Testis (tissue), 3 donors: ENCODE measurements around the gene HMX1. TPM values are rescaled to one million over a fixed set of nuclear protein-coding genes. Genes with fewer than 3 reads are reported as not detected.
A peak's percentile ranks its signal among the peaks of the same experiment; 100 is the strongest.

Experiments used
- DNase-seq: peaks from one replicate; pipeline ENCODE4 v3.0.0-alpha.2; 2019
- H3K27ac ChIP-seq, 2 donors: fragments of 200-600 bp; sonication (generic); one replicate each; pipeline ENCODE4 v1.5.1; 2019
- H3K27me3 ChIP-seq: fragments of 200-600 bp; sonication (generic); one replicate; pipeline ENCODE4 v1.5.1; 2019
- H3K36me3 ChIP-seq: fragments of 200-600 bp; sonication (generic); one replicate; pipeline ENCODE4 v1.5.1; 2017; ENCODE audit warnings: low read depth; ENCODE audit errors: missing control alignments
- H3K4me1 ChIP-seq: fragments of 200-600 bp; sonication (generic); one replicate; pipeline ENCODE4 v1.5.1; 2019
- H3K4me3 ChIP-seq, 2 donors: fragments of 200-600 bp; sonication (generic); one replicate each; pipeline ENCODE4 v1.5.1; 2017 to 2019
- H3K9me3 ChIP-seq: fragments of 200-600 bp; sonication (generic); one replicate; pipeline ENCODE4 v1.5.1; 2017
- CTCF ChIP-seq, 3 experiments: fragments of 450-650 bp in 2 of 3; fragments of 200-600 bp in 1 of 3; sonication (generic) in 1 of 3; IDR thresholded peaks; one replicate each; pipeline ENCODE4 v1.5.1; 2016 to 2019; ENCODE audit warnings: antibody characterized with exemption in 3 of 3, mild to moderate bottlenecking in 2 of 3, moderate library complexity in 1 of 3
- POLR2A ChIP-seq: fragments of 450-650 bp; IDR thresholded peaks from one replicate; pipeline ENCODE4 v1.6.1; 2017; ENCODE audit warnings: antibody characterized with exemption, mild to moderate bottlenecking, moderate library complexity
- WGBS, 2 donors: methylation state at CpG; one replicate each; pipeline ENCODE4 v1.1.5; 2018; 5-methylcytosine and 5-hydroxymethylcytosine counted together
- intact Hi-C: fragments of 100-400 bp; cut with DNase I; formaldehyde crosslinking; loops from one replicate; pipeline ENCODE4 v1.15.1; 2023; ENCODE audit warnings: low total_unique reads
- polyA plus RNA-seq: library from polyadenylated mRNA; stranded (reverse); fragments of 350-450 nt; fragmentation: Illumina TruSeq; extraction: RNeasy Lipid Tissue Mini Kit (QIAGEN cat#74804); gene quantifications from one replicate; pipeline ENCODE4 v1.2.3, GENCODE V29; 2014; ENCODE audit warnings: low read depth, low replicate concordance; ENCODE audit not compliant: insufficient read depth
- total RNA-seq, 2 donors: library from RNA; depleted of rRNA; stranded (reverse); fragments of >200 nt; gene quantifications; one replicate each; pipeline ENCODE4 v1.2.3, GENCODE V29; 2016

The HMX1 gene
- total and polyA plus RNA-seq, 3 donors from 2014 or later, result 0.65 to 7.3 (median 4.2) TPM

GRCh38 chr4:8866828-8867623, 4.6 kb downstream of the HMX1 start:
- WGBS, 2 donors, result 3 to 4% methylated on average over 19 to 40 of the region's 42 CpGs
- no peaks in the 10 kb centered on the region for H3K27me3 ChIP-seq

GRCh38 chr4:8866421-8866820, 5.2 kb downstream of the HMX1 start:
- Histone ChIP-seq H3K4me3 (no peak overlapping the region), H3K27ac (no peak overlapping the region), H3K9me3 (no peaks in the 10 kb centered on the region), H3K36me3 (no peaks in the 10 kb centered on the region), H3K27me3 (no peaks in the 10 kb centered on the region), H3K4me1 (no peaks in the 10 kb centered on the region)
- DNase-seq, result no peak
- intact Hi-C loops, result no loop called here
- WGBS, 2 donors, result 20 to 29% methylated on average over 1 to 12 of the region's 12 CpGs
- no peak for TF ChIP-seq CTCF (IDR thresholded peaks at IDR 0.05)
- no peak for TF ChIP-seq POLR2A

More at GRCh38 chr4:8866828-8867623, 4.6 kb downstream of the HMX1 start:
- Histone ChIP-seq H3K36me3 (no peaks in the 10 kb centered on the region), H3K4me1 (no peaks in the 10 kb centered on the region), H3K27ac (no peak overlapping the region), H3K4me3 (peak overlapping the region in 1 of 2 donors; percentile 31), H3K9me3 (no peaks in the 10 kb centered on the region)
- no peak for DNase-seq
- intact Hi-C loops, result no loop called here
- TF ChIP-seq POLR2A, result no peak
- no peak for TF ChIP-seq CTCF (IDR thresholded peaks at IDR 0.05)

GRCh38 chr4:8865681-8866310, 5.8 kb downstream of the HMX1 start:
- Histone ChIP-seq H3K27me3 (no peaks in the 10 kb centered on the region), H3K27ac (no peak overlapping the region), H3K4me1 (no peaks in the 10 kb centered on the region), H3K9me3 (no peaks in the 10 kb centered on the region), H3K4me3 (no peak overlapping the region), H3K36me3 (no peaks in the 10 kb centered on the region)
- 47 to 61% methylated on average over 11 to 18 of the region's 18 CpGs for WGBS, 2 donors
- intact Hi-C loops, result no loop called here
- no peak for DNase-seq
- TF ChIP-seq CTCF (IDR thresholded peaks at IDR 0.05), result no peak
- no peak for TF ChIP-seq POLR2A

GRCh38 chr4:8864912-8865680, 6.5 kb downstream of the HMX1 start:
- Histone ChIP-seq H3K4me1 (no peaks in the 10 kb centered on the region), H3K36me3 (no peaks in the 10 kb centered on the region), H3K9me3 (no peaks in the 10 kb centered on the region), H3K4me3 (no peak overlapping the region), H3K27ac (no peak overlapping the region), H3K27me3 (no peaks in the 10 kb centered on the region)
- intact Hi-C loops, result no loop called here
- WGBS, 2 donors, result 22 to 32% methylated on average over 4 to 32 of the region's 32 CpGs
- TF ChIP-seq POLR2A (no peak), CTCF (IDR thresholded peaks at IDR 0.05) (no peak)
- DNase-seq, result no peak
